Activated CD4-positive, alpha-beta memory T cell treated with anti-CD3 and anti-CD28 coated beads for 36 hours (primary cell): ENCODE measurements around the gene SSNA1. TPM values are rescaled to one million over a fixed set of nuclear protein-coding genes. Genes with fewer than 3 reads are reported as not detected.

Source experiments
- CTCF ChIA-PET: fragments of 350-600 bp; sonication (Branson Sonifier 250); formaldehyde crosslinking; loops from one replicate; lab custom pipeline; 2021; ENCODE audit warnings: antibody characterized with exemption, inconsistent platforms; lab: Charles Lee
- POLR2A ChIA-PET: fragments of 350-600 bp; sonication (Branson Sonifier 250); formaldehyde crosslinking; loops from one replicate; lab custom pipeline; 2021; ENCODE audit warnings: antibody characterized with exemption; lab: Charles Lee
- DNase-seq: peaks from one replicate; pipeline ENCODE4 v3.0.0-alpha.2; 2020
- H3K27ac Mint-ChIP-seq: one replicate; pipeline ENCODE4 v1.8.0; 2021; ENCODE audit warnings: mixed read lengths
- H3K27me3 Mint-ChIP-seq: one replicate; pipeline ENCODE4 v1.8.0; 2021; ENCODE audit warnings: mixed read lengths
- H3K36me3 Mint-ChIP-seq: one replicate; pipeline ENCODE4 v1.8.0; 2021; ENCODE audit warnings: mixed read lengths
- H3K4me1 Mint-ChIP-seq: one replicate; pipeline ENCODE4 v1.8.0; 2021; ENCODE audit warnings: low read depth, mixed read lengths
- H3K4me3 Mint-ChIP-seq: one replicate; pipeline ENCODE4 v1.8.0; 2021; ENCODE audit warnings: mild to moderate bottlenecking, mixed read lengths
- H3K9me3 Mint-ChIP-seq: one replicate; pipeline ENCODE4 v1.8.0; 2021; ENCODE audit warnings: mixed read lengths
- intact Hi-C: fragments of 100-400 bp; cut with micrococcal nuclease; formaldehyde crosslinking; loops from one replicate; pipeline ENCODE4 v1.15.1; 2023
- total RNA-seq, 2 experiments: library from RNA; stranded (reverse); gene quantifications; one replicate each; pipeline ENCODE4 v1.2.3, GENCODE V29; 2021

The SSNA1 gene
- total RNA-seq, 2 experiments from 2014 or later: 58.9 to 62.1 TPM

DNA sequence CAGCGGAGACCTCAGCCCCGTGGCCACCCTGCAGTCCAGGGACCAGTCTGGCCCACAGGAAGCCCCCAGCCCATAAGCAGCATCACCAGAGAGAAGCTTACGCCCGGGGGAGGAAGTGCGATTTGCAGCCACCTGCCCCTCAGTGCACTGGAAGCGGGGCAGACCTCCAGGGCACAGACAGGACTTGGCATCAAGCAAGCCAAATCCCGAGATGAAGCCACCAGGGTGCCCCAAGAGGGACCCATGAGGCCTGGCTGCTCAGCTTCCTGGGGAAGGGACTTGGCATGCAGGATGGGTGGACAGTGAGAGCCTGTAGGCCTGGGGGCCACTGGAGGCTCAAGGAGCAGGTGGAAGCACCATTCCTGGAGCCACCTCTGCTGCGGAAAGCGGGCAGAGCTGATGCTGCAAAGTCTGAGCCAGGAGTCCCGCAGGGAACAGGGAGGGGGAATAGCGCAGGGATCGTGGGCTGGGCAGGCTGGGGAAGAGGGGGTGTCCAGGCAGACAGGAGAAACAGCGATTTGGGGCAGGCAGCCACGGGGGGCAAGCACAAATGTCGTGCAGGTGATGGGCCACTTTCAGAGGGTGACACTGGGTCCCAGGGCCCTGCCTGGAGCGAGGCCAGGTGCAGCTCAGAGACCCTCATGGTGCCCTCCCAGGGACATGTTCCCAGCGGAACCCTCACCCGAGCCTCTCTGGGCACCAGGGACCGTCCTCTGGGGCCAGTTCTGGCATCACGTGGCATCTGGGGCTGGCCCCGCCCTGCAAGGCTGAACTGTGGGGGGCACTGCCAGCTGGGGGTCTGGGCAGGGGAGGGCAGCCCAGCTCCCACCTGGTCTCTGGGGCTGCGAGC is 21.9 kb upstream of the SSNA1 start:
- CTCF ChIA-PET: interaction anchor here (0.6 kb wide), 1 partner anchor 23 kb away, joined by 3 read pairs; no protein-coding TSS in a partner anchor
- DNase-seq: no peak
- H3K27ac Mint-ChIP-seq: no peak overlapping the region
- intact Hi-C loops: no loop called here
- H3K36me3 Mint-ChIP-seq: no peaks in the 10 kb centered on the region
- POLR2A ChIA-PET: no interaction called here
- peaks cover 34% of the 10 kb centered on the region for H3K27me3 Mint-ChIP-seq
- H3K4me1 Mint-ChIP-seq: peaks cover 6% of the 10 kb centered on the region
- H3K4me3 Mint-ChIP-seq: no peak overlapping the region
- no peaks in the 10 kb centered on the region for H3K9me3 Mint-ChIP-seq

DNA sequence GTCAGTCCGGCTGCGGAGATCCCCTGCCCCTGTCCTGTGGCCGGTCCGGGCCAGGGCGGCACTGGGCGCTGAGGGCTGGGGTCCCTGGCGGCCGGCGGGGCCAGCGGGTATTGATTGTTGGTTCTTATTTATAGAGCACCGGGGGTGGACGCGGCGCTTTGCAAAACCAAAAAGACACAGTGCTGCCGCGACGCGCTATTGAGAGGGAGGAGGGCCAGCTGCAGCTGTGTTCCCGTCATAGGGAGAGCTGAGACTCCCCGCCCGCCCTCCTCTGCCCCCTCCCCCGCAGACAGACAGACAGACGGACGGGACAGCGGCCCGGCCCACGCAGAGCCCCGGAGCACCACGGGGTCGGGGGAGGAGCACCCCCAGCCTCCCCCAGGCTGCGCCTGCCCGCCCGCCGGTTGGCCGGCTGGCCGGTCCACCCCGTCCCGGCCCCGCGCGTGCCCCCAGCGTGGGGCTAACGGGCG is 21.2 kb upstream of the SSNA1 start:
- Mint-ChIP-seq H3K36me3 (no peaks in the 10 kb centered on the region), H3K27me3 (peaks cover 32% of the 10 kb centered on the region), H3K4me3 (no peak overlapping the region), H3K4me1 (peaks cover 6% of the 10 kb centered on the region), H3K9me3 (no peaks in the 10 kb centered on the region), H3K27ac (no peak overlapping the region)
- no peak for DNase-seq
- ChIA-PET CTCF (no interaction called here), POLR2A (no interaction called here)
- intact Hi-C loops: no loop called here

DNA sequence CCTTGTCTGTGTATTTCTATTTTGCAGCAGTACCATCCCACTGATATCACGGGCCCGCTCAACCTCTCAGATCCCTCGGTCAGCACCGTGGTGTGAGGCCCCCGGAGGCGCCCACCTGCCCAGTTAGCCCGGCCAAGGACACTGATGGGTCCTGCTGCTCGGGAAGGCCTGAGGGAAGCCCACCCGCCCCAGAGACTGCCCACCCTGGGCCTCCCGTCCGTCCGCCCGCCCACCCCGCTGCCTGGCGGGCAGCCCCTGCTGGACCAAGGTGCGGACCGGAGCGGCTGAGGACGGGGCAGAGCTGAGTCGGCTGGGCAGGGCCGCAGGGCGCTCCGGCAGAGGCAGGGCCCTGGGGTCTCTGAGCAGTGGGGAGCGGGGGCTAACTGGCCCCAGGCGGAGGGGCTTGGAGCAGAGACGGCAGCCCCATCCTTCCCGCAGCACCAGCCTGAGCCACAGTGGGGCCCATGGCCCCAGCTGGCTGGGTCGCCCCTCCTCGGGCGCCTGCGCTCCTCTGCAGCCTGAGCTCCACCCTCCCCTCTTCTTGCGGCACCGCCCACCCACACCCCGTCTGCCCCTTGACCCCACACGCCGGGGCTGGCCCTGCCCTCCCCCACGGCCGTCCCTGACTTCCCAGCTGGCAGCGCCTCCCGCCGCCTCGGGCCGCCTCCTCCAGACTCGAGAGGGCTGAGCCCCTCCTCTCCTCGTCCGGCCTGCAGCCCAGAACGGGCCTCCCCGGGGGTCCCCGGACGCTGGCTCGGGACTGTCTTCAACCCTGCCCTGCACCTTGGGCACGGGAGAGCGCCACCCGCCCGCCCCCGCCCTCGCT is 20.5 kb upstream of the SSNA1 start:
- Mint-ChIP-seq H3K9me3 (no peaks in the 10 kb centered on the region), H3K36me3 (no peaks in the 10 kb centered on the region), H3K4me3 (no peak overlapping the region), H3K27ac (no peak overlapping the region), H3K4me1 (peaks cover 6% of the 10 kb centered on the region), H3K27me3 (peaks cover 32% of the 10 kb centered on the region)
- ChIA-PET CTCF (interaction anchor here (1.4 kb wide), 1 partner anchor 38 kb away, joined by 3 read pairs; no protein-coding TSS in a partner anchor), POLR2A (no interaction called here)
- intact Hi-C loops: no loop called here
- DNase-seq: no peak

DNA sequence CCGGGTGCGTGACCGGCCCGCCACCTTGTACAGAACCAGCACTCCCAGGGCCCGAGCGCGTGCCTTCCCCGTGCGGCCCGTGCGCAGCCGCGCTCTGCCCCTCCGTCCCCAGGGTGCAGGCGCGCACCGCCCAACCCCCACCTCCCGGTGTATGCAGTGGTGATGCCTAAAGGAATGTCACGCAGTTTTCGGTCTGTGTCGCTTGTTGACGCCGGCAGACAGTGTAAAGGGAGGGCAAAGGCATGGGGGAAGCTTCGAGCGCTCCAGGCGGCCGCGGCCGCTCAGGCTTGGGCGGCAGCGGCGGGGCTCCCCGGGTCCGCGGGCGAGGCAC is 19.9 kb upstream of the SSNA1 start:
- intact Hi-C loops: no loop called here
- POLR2A ChIA-PET: no interaction called here
- Mint-ChIP-seq H3K4me3 (no peak overlapping the region), H3K27ac (no peak overlapping the region), H3K9me3 (no peaks in the 10 kb centered on the region), H3K36me3 (no peaks in the 10 kb centered on the region), H3K27me3 (peaks cover 35% of the 10 kb centered on the region), H3K4me1 (peaks cover 6% of the 10 kb centered on the region)
- CTCF ChIA-PET: interaction anchor here (1.4 kb wide), 1 partner anchor 39 kb away, joined by 3 read pairs; no protein-coding TSS in a partner anchor
- no peak for DNase-seq

DNA sequence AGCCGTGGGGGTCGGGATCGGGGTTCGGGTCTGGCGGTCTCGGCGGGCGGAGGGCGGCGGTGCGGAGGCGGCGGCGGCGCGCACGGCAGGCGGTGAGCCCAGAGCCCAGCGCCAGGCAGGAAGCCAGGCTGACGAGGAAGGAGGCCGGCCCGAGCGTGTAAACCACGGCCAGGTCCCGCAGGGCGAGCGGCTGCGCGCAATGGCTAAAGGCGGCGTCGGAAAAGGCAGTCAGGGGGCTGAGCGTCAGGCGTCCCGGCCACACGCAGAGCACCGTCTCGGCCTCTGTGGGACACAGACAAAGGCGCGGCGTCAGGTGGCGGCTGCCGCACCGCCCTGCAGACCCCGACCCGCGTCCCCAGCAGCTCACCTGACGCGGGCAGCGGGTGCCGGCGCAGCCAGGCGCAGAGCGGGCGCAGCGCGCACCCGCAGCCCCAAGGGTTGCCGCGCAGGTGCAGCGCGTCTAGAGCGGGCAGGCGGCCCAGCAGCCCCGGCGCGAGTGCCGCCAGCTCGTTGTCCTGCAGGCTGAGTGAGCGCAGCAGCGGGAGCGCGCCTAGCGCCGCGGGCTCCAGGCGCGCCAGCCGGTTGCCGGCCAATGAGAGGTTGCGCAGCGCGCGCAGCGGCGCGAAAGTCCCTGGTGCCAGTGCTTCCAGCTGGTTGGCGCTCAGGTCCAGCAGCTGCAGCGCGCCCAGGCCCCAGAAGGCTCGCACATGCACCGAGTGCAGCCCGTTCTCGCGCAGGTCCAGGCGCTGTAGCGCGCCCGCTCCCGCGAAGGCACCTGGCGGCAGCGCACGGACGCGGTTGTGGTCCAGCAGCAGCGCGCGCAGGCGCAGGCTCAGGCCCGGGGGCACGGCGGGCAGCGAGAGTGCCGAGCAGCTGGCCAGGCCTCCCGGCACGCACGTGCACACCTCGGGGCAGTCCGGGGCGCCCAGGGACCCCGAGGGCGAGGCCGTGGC is 19.3 kb upstream of the SSNA1 start:
- H3K4me3 Mint-ChIP-seq: no peak overlapping the region
- peaks cover 34% of the 10 kb centered on the region for H3K27me3 Mint-ChIP-seq
- CTCF ChIA-PET: interaction anchor here (1.2 to 1.5 kb wide), 3 partner anchors 40 to 101 kb away, joined by 3 to 5 read pairs (median 3); no protein-coding TSS in a partner anchor
- DNase-seq: no peak
- POLR2A ChIA-PET: no interaction called here
- intact Hi-C loops: no loop called here
- no peaks in the 10 kb centered on the region for H3K36me3 Mint-ChIP-seq
- no peaks in the 10 kb centered on the region for H3K9me3 Mint-ChIP-seq
- no peak overlapping the region for H3K27ac Mint-ChIP-seq
- H3K4me1 Mint-ChIP-seq: peaks cover 6% of the 10 kb centered on the region

DNA sequence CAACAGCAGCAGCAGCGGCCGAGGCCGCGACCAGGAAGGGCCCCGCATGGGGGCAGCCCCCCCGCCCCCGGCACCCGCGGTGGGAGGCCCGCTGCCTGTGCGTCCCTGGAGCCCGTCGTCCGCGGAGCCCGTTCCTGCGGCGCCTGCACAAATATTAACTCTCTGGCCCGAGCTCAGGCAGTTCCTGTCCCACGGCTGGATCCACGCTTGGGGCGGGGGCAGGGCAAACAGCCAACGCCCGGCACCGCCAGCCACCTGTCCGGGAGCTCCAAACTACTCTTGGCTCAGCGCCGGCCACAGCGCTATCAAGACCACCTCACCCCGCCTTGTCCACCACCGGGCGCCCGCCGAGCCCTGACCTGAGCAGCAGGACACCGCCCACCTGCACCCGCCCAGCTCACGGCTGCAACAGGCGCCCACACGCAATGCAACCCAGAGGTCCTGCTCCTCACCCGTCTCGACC is 18.5 kb upstream of the SSNA1 start, which contains the start of gene LRRC26:
TSS of gene LRRC26 (minus strand) at position 156 of the 463 bp plus-strand sequence. CDS start at position 48, 108 bp downstream.
- POLR2A ChIA-PET: no interaction called here

DNA sequence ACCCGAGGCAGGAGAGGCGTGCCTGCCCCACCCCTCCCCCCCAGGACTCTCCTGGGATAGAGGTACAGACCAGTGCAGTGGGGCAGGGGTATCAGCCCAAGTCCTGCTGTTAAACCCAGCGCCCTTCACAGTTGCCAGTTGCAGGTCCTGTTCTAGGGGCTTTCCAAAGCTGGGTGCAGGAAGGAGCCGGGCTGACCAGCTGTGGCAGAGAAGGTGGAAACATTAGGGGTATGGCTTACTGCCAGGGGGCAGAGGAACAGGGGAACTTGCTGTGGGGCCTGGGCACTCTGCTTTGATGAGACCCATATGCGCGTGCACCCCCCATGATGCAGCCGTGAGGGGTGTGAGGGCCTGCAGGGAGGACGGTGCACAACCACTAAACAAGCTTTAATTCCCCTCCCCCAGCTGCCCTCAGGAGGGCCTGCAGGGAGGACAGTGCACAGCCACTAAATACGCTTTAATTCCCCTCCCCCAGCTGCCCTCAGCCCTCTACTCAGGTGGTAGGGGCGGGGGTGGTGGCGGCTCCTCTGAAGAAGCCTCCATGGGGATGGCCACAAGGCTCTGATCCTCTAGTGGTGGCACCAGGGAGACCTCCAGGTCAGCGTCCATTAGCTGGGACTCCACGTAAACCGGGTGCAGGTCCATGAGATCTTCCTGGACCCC is 17.9 kb upstream of the SSNA1 start:
- Mint-ChIP-seq H3K27ac (no peak overlapping the region), H3K9me3 (no peaks in the 10 kb centered on the region), H3K36me3 (no peaks in the 10 kb centered on the region), H3K4me1 (peaks cover 6% of the 10 kb centered on the region), H3K27me3 (peaks cover 27% of the 10 kb centered on the region), H3K4me3 (no peak overlapping the region)
- DNase-seq: no peak
- POLR2A ChIA-PET: interaction anchor here (1.3 kb wide), 1 partner anchor 18 kb away, joined by 5 read pairs; the partner anchor contains the start of genes ANAPC2 and SSNA1
- CTCF ChIA-PET: interaction anchor here (1.2 to 1.5 kb wide), 2 partner anchors 75 to 103 kb away, joined by 3 to 5 read pairs; no protein-coding TSS in a partner anchor
- intact Hi-C loops: no loop called here

More for the DNA sequence above, 18.5 kb upstream of the SSNA1 start, which contains the start of gene LRRC26:
- no peak within 1 kb of the TSS for H3K27ac Mint-ChIP-seq
- H3K27me3 Mint-ChIP-seq: peaks cover 33% of the 10 kb centered on the region
- CTCF ChIA-PET: interaction anchor here (1.2 to 1.5 kb wide), 2 partner anchors 74 to 102 kb away, joined by 3 to 5 read pairs; no protein-coding TSS in a partner anchor
- peaks cover 6% of the 10 kb centered on the region for H3K4me1 Mint-ChIP-seq
- H3K9me3 Mint-ChIP-seq: no peaks in the 10 kb centered on the region
- no peak within 1 kb of the TSS for H3K4me3 Mint-ChIP-seq
- intact Hi-C loops: no loop called here
- no peak for DNase-seq
- no peaks in the 10 kb centered on the region for H3K36me3 Mint-ChIP-seq

DNA sequence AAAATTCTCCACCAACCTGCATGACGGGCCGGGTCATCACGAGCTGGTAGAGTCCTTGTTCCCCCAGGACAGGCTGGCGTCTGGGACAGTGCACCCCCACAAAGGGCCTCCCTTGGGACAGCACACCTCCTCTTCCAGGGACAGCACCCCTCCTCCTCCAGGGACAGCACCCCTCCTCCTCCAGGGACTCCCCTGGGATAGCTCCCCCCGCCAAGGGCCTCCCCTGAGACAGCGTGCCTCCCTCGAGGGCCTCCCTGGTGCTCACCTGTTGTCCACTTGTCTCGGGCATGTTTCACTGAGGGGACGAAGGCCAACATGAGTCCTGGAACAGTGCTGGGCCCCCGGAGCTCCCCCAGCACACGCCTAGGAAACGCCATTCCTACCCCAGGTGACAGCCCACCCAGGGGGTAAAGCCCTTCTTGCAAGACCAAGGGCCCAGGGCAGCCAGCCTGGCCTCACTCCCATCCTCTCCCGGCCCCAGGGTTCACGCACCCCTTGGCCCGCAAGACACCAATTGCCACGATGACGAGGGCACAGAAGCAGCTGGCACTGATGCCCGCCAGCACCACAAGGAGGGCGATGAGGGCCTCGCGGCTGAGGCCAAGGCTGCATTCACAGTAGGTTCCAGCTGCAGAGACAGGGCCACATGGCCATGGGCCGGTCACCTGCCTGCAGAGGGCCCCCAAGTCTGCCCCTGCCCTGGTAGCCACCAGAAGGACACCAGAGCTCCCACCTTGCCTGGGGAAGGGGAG is 17.2 kb upstream of the SSNA1 start:
- intact Hi-C loops: no loop called here
- Mint-ChIP-seq H3K27ac (no peak overlapping the region), H3K4me3 (no peak overlapping the region), H3K36me3 (no peaks in the 10 kb centered on the region), H3K9me3 (no peaks in the 10 kb centered on the region), H3K27me3 (peaks cover 26% of the 10 kb centered on the region), H3K4me1 (peaks cover 6% of the 10 kb centered on the region)
- ChIA-PET POLR2A (interaction anchor here (1.3 kb wide), 1 partner anchor 17 kb away, joined by 5 read pairs; the partner anchor contains the start of genes ANAPC2 and SSNA1), CTCF (interaction anchor here (1.5 kb wide), 1 partner anchor 76 kb away, joined by 5 read pairs; no protein-coding TSS in a partner anchor)
- no peak for DNase-seq

DNA sequence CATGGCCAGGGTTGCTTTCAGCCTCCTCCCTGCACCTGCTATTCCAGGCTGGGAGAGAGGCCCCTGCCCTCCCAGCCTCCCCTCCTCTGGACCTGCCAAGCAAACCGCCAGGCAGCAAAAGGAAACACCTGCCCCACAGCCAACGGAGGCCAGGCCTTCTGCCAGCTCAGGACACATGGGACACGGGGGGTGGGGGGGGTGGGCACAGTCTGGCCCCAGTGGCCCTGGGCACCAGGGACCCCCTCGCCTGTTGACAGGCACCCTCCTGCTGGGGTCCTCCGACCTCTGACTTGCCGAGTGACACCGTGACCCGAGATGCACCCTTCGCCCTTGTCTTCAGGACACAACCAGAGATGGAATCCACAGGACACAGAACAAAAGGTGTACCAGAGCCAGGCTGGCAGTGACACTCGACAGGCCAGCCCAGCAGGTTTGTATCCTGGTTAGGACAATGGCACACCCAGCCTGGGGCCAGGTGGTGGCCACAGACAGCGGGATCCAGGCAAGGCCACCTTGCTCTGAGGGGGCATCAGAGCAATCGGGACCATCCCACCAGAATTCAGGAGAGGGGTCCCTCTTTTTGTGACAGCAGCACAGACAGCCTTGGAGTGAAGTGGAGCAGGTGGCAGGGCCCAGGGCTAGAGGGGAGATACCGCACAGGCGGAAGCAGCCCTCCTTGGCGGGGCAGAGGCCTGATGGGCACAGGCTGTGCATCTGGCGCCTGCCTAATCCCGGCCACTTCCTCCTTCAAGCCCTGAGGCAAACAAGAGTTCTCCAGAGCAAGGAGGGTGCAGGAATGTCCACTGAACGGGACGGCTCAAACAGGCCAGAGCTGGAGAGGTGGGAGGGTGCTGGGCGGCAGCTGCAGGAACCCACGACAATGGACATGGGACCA is 15.3 kb upstream of the SSNA1 start:
- CTCF ChIA-PET: interaction anchor here (1.8 kb wide), 1 partner anchor 63 kb away, joined by 6 read pairs; no protein-coding TSS in a partner anchor
- H3K36me3 Mint-ChIP-seq: no peaks in the 10 kb centered on the region
- no peaks in the 10 kb centered on the region for H3K9me3 Mint-ChIP-seq
- POLR2A ChIA-PET: no interaction called here
- no peak overlapping the region for H3K27ac Mint-ChIP-seq
- DNase-seq: no peak
- H3K4me3 Mint-ChIP-seq: no peak overlapping the region
- peaks cover 19% of the 10 kb centered on the region for H3K27me3 Mint-ChIP-seq
- intact Hi-C loops: no loop called here
- H3K4me1 Mint-ChIP-seq: peaks cover 2% of the 10 kb centered on the region
